Measurements from ENCODE around the gene VIT. TPM values are rescaled to one million over a fixed set of nuclear protein-coding genes. Genes with fewer than 3 reads are reported as not detected.

The VIT gene
- total RNA-seq, 3 donors from 2014 or later (not counting 1 experiment from before 2014, with no cell fraction given), result 1.4 to 1.9 (median 1.7) TPM

GRCh38 chr2:36754578-36754977 lies 58.1 kb downstream of the VIT start:
- Histone ChIP-seq H3K4me3 (ENCODE audit: low read length) (no peak overlapping the region), H3K27me3 (ENCODE audit: control insufficient read depth, insufficient read depth, low read length) (no peaks in the 10 kb centered on the region), H3K9me3 (ENCODE audit: control insufficient read depth, insufficient read depth, low read length) (no peaks in the 10 kb centered on the region), H3K4me1 (ENCODE audit: control insufficient read depth, insufficient read depth, low read length) (no peaks in the 10 kb centered on the region), H3K27ac (ENCODE audit: low read length) (no peak overlapping the region), H3K36me3 (ENCODE audit: control insufficient read depth, insufficient read depth, low read length) (no peaks in the 10 kb centered on the region)
- no peak for DNase-seq
- H3K27me3 Mint-ChIP-seq (ENCODE audit: low read depth in 2 of 2), result peaks cover 14 to 68% of the 10 kb centered on the region in 2 donors
- no peaks in the 10 kb centered on the region for H3K9me3 Mint-ChIP-seq
- no peak overlapping the region for H3K4me3 Mint-ChIP-seq
- WGBS (ENCODE audit: insufficient coverage), result 90% methylated on average over 3 of the region's 3 CpGs
- no peaks in the 10 kb centered on the region for H3K36me3 Mint-ChIP-seq
- TF ChIP-seq CTCF (IDR thresholded peaks at IDR 0.05), result no peak
- intact Hi-C loops (cut with micrococcal nuclease), result no loop called here
- H3K4me1 Mint-ChIP-seq, result no peaks in the 10 kb centered on the region
- no peak for ATAC-seq
- H3K27ac Mint-ChIP-seq, result no peak overlapping the region

- Mint-ChIP-seq H3K27me3 (ENCODE audit: low read depth in 2 of 2) (peaks cover 16 to 65% of the 10 kb centered on the region in 2 donors), H3K27ac (no peak overlapping the region), H3K36me3 (no peaks in the 10 kb centered on the region), H3K4me1 (no peaks in the 10 kb centered on the region), H3K9me3 (no peaks in the 10 kb centered on the region), H3K4me3 (no peak overlapping the region)
- H3K27me3 ChIP-seq (ENCODE audit: control insufficient read depth, insufficient read depth, low read length), result no peaks in the 10 kb centered on the region
- 93% methylated on average over 8 of the region's 8 CpGs for WGBS (ENCODE audit: insufficient coverage)
- ATAC-seq (no peak), DNase-seq (no peak)
- H3K9me3 ChIP-seq (ENCODE audit: control insufficient read depth, insufficient read depth, low read length), result no peaks in the 10 kb centered on the region
- H3K4me1 ChIP-seq (ENCODE audit: control insufficient read depth, insufficient read depth, low read length), result no peaks in the 10 kb centered on the region
- H3K4me3 ChIP-seq (ENCODE audit: low read length), result no peak overlapping the region
- no peaks in the 10 kb centered on the region for H3K36me3 ChIP-seq (ENCODE audit: control insufficient read depth, insufficient read depth, low read length)
- intact Hi-C loops (cut with micrococcal nuclease), result no loop called here
- TF ChIP-seq CTCF (IDR thresholded peaks at IDR 0.05), result no peak
- no peak overlapping the region for H3K27ac ChIP-seq (ENCODE audit: low read length)
Measured at GRCh38 chr2:36756438-36756837, 59.9 kb downstream of the VIT start.

- H3K27me3 ChIP-seq (ENCODE audit: control insufficient read depth, insufficient read depth, low read length), result no peaks in the 10 kb centered on the region
- H3K4me3 ChIP-seq (ENCODE audit: low read length), result no peak overlapping the region
- intact Hi-C loops (cut with micrococcal nuclease), result no loop called here
- no peak for DNase-seq
- Mint-ChIP-seq H3K4me1 (no peaks in the 10 kb centered on the region), H3K27me3 (ENCODE audit: low read depth in 2 of 2) (peaks cover 14 to 28% of the 10 kb centered on the region in 2 donors), H3K36me3 (no peaks in the 10 kb centered on the region), H3K27ac (no peak overlapping the region), H3K9me3 (peaks cover 2 to 3% of the 10 kb centered on the region in 2 donors), H3K4me3 (no peak overlapping the region)
- no peaks in the 10 kb centered on the region for H3K9me3 ChIP-seq (ENCODE audit: control insufficient read depth, insufficient read depth, low read length)
- no peak for ATAC-seq
- 84% methylated on average over 9 of the region's 9 CpGs for WGBS (ENCODE audit: insufficient coverage)
- no peak overlapping the region for H3K27ac ChIP-seq (ENCODE audit: low read length)
- H3K4me1 ChIP-seq (ENCODE audit: control insufficient read depth, insufficient read depth, low read length), result no peaks in the 10 kb centered on the region
- no peaks in the 10 kb centered on the region for H3K36me3 ChIP-seq (ENCODE audit: control insufficient read depth, insufficient read depth, low read length)
- no peak for TF ChIP-seq CTCF (IDR thresholded peaks at IDR 0.05)
Measured at GRCh38 chr2:36762764-36763490, 66.4 kb downstream of the VIT start.

- peaks cover 7 to 12% of the 10 kb centered on the region in 2 donors for H3K27me3 Mint-ChIP-seq (ENCODE audit: low read depth in 2 of 2)
Measured at GRCh38 chr2:36769106-36769505, 72.6 kb downstream of the VIT start.

More at GRCh38 chr2:36769106-36769505, 72.6 kb downstream of the VIT start:
- no peak for TF ChIP-seq CTCF (IDR thresholded peaks at IDR 0.05)
- Histone ChIP-seq H3K9me3 (ENCODE audit: control insufficient read depth, insufficient read depth, low read length) (no peaks in the 10 kb centered on the region), H3K27me3 (ENCODE audit: control insufficient read depth, insufficient read depth, low read length) (no peaks in the 10 kb centered on the region), H3K4me3 (ENCODE audit: low read length) (no peak overlapping the region), H3K36me3 (ENCODE audit: control insufficient read depth, insufficient read depth, low read length) (no peaks in the 10 kb centered on the region), H3K27ac (ENCODE audit: low read length) (no peak overlapping the region), H3K4me1 (ENCODE audit: control insufficient read depth, insufficient read depth, low read length) (no peaks in the 10 kb centered on the region)
- Mint-ChIP-seq H3K4me3 (no peak overlapping the region), H3K27ac (no peak overlapping the region), H3K4me1 (peaks cover 5 to 6% of the 10 kb centered on the region in 2 donors), H3K36me3 (no peaks in the 10 kb centered on the region), H3K9me3 (peaks cover 2 to 3% of the 10 kb centered on the region in 2 donors)
- WGBS (ENCODE audit: insufficient coverage), result 94% methylated on average over 2 of the region's 2 CpGs
- DNase-seq (no peak), ATAC-seq (no peak)
- intact Hi-C loops (cut with micrococcal nuclease), result no loop called here
